Thyroid gland (tissue), 4 donors: ENCODE data around the gene PRSS1. TPM values are rescaled to one million over a fixed set of nuclear protein-coding genes. Genes with fewer than 3 reads are reported as not detected.

ENCODE experiments used
- DNase-seq, 2 donors: peaks; one replicate each; pipeline ENCODE4 v3.0.0-alpha.2; 2019
- H3K27ac ChIP-seq, 3 donors: fragments of 200-600 bp; sonication (generic); 1 replicate in 2 of 3; 2 replicates in 1 of 3; pipeline ENCODE4 v1.5.1; 2016 to 2019; ENCODE audit warnings: mild to moderate bottlenecking in 1 of 3, moderate library complexity in 1 of 3
- H3K27me3 ChIP-seq: fragments of 200-600 bp; sonication (generic); one replicate; pipeline ENCODE4 v1.5.1; 2019
- H3K36me3 ChIP-seq, 2 donors: fragments of 200-600 bp; sonication (generic); one replicate each; pipeline ENCODE4 v1.5.1; 2016 to 2019
- H3K4me1 ChIP-seq, 2 donors: fragments of 200-600 bp; sonication (generic); one replicate each; pipeline ENCODE4 v1.5.1; 2017 to 2019
- H3K4me3 ChIP-seq, 3 donors: fragments of 200-600 bp; sonication (generic); replicated peaks in 1 of 3; 1 replicate in 2 of 3; 2 replicates in 1 of 3; pipeline ENCODE4 v1.5.1; 2016; ENCODE audit warnings: mild to moderate bottlenecking in 1 of 3
- H3K9me3 ChIP-seq: fragments of 200-600 bp; sonication (generic); one replicate; pipeline ENCODE4 v1.5.1; 2017
- CTCF ChIP-seq, 6 experiments: fragments of 200-600 bp in 3 of 6; fragments of 450-650 bp in 3 of 6; sonication (generic) in 3 of 6; IDR thresholded peaks; one replicate each; pipeline ENCODE4 v1.5.1; 2016 to 2019; ENCODE audit warnings: antibody characterized with exemption in 6 of 6, mild to moderate bottlenecking in 2 of 6, inconsistent platforms in 1 of 6, moderate library complexity in 1 of 6
- POLR2A ChIP-seq, 2 donors: fragments of 450-650 bp; IDR thresholded peaks; one replicate each; pipeline ENCODE4 v1.6.1; 2017; ENCODE audit warnings: antibody characterized with exemption in 2 of 2, mild to moderate bottlenecking in 2 of 2, moderate library complexity in 1 of 2
- WGBS, 2 donors: methylation state at CpG; one replicate each; pipeline ENCODE4 v1.1.5; 2017; 5-methylcytosine and 5-hydroxymethylcytosine counted together
- intact Hi-C: fragments of 100-400 bp; cut with DNase I; formaldehyde crosslinking; loops from one replicate; pipeline ENCODE4 v1.15.1; 2023
- total RNA-seq, 4 donors: library from RNA; depleted of rRNA; stranded (reverse); fragments of >200 nt; gene quantifications; one replicate each; pipeline ENCODE4 v1.2.3, GENCODE V29; 2016

Gene PRSS1
- total RNA-seq, 4 donors from 2014 or later = 1.2 TPM; not detected in 3

- Histone ChIP-seq H3K4me1 (no peaks in the 10 kb centered on the region), H3K27me3 (no peaks in the 10 kb centered on the region), H3K4me3 (no peak overlapping the region), H3K36me3 (no peaks in the 10 kb centered on the region), H3K9me3 (no peaks in the 10 kb centered on the region), H3K27ac (no peak overlapping the region)
- TF ChIP-seq POLR2A (IDR thresholded peaks at IDR 0.05) (no peak), CTCF (IDR thresholded peaks at IDR 0.05) (no peak)
- WGBS, 2 donors = 81 to 90% methylated on average over 3 of the region's 3 CpGs
- no peak for DNase-seq
- intact Hi-C loops = loop anchor here (10.0 kb wide), 1 partner anchor 165 kb away; no protein-coding TSS in a partner anchor
Measured at GRCh38 chr7:142790056-142790455, 40.8 kb downstream of the PRSS1 start.

GRCh38 chr7:142790555-142790954 is 41.3 kb downstream of the PRSS1 start:
- Histone ChIP-seq H3K27me3 (no peaks in the 10 kb centered on the region), H3K36me3 (no peaks in the 10 kb centered on the region), H3K4me3 (no peak overlapping the region), H3K27ac (no peak overlapping the region), H3K9me3 (no peaks in the 10 kb centered on the region), H3K4me1 (no peaks in the 10 kb centered on the region)
- WGBS, 2 donors = 94 to 96% methylated on average over 1 of the region's 1 CpG
- DNase-seq = no peak
- TF ChIP-seq CTCF (IDR thresholded peaks at IDR 0.05) (no peak), POLR2A (IDR thresholded peaks at IDR 0.05) (no peak)
- intact Hi-C loops = loop anchor here (10.0 kb wide), 1 partner anchor 166 kb away; no protein-coding TSS in a partner anchor

- Histone ChIP-seq H3K27me3 (no peaks in the 10 kb centered on the region), H3K4me1 (peaks cover under 1 to 3% of the 10 kb centered on the region in 2 donors), H3K36me3 (no peaks in the 10 kb centered on the region), H3K27ac (no peak overlapping the region), H3K9me3 (no peaks in the 10 kb centered on the region), H3K4me3 (no peak overlapping the region)
- TF ChIP-seq POLR2A (IDR thresholded peaks at IDR 0.05) = no peak
- TF ChIP-seq CTCF (IDR thresholded peaks at IDR 0.05) = no peak
- no peak for DNase-seq
- intact Hi-C loops = loop anchor here (10.0 kb wide), 1 partner anchor 167 kb away; no protein-coding TSS in a partner anchor
- 92 to 97% methylated on average over 3 to 7 of the region's 7 CpGs for WGBS, 2 donors
Measured at GRCh38 chr7:142791502-142791901, 42.2 kb downstream of the PRSS1 start.

- TF ChIP-seq CTCF (IDR thresholded peaks at IDR 0.05) (no peak), POLR2A (IDR thresholded peaks at IDR 0.05) (no peak)
- Histone ChIP-seq H3K9me3 (no peaks in the 10 kb centered on the region), H3K36me3 (no peaks in the 10 kb centered on the region), H3K27ac (no peak overlapping the region), H3K4me3 (no peak overlapping the region), H3K27me3 (no peaks in the 10 kb centered on the region), H3K4me1 (peaks cover 6 to 9% of the 10 kb centered on the region in 2 donors)
- DNase-seq = no peak
- intact Hi-C loops = loop anchor here (10.0 kb wide), 1 partner anchor 167 kb away; no protein-coding TSS in a partner anchor
- WGBS, 2 donors = 95 to 100% methylated on average over 1 of the region's 1 CpG
Measured at GRCh38 chr7:142792129-142792528, 42.9 kb downstream of the PRSS1 start.

- WGBS, 2 donors = 91 to 93% methylated on average over 2 of the region's 2 CpGs
- no peak for TF ChIP-seq CTCF (IDR thresholded peaks at IDR 0.05)
- TF ChIP-seq POLR2A (IDR thresholded peaks at IDR 0.05) = no peak
Measured at GRCh38 chr7:142792593-142792992, 43.3 kb downstream of the PRSS1 start.

More at GRCh38 chr7:142792593-142792992, 43.3 kb downstream of the PRSS1 start:
- DNase-seq = no peak
- Histone ChIP-seq H3K36me3 (no peaks in the 10 kb centered on the region), H3K27ac (no peak overlapping the region), H3K9me3 (no peaks in the 10 kb centered on the region), H3K4me1 (peaks cover 10 to 14% of the 10 kb centered on the region in 2 donors), H3K4me3 (no peak overlapping the region), H3K27me3 (peaks cover under 1% of the 10 kb centered on the region)
- intact Hi-C loops = loop anchor here (10.0 kb wide), 1 partner anchor 168 kb away; no protein-coding TSS in a partner anchor
